Measurements from ENCODE around the gene RAI1. TPM values are rescaled to one million over a fixed set of nuclear protein-coding genes. Genes with fewer than 3 reads are reported as not detected.

Gene RAI1, protein sequence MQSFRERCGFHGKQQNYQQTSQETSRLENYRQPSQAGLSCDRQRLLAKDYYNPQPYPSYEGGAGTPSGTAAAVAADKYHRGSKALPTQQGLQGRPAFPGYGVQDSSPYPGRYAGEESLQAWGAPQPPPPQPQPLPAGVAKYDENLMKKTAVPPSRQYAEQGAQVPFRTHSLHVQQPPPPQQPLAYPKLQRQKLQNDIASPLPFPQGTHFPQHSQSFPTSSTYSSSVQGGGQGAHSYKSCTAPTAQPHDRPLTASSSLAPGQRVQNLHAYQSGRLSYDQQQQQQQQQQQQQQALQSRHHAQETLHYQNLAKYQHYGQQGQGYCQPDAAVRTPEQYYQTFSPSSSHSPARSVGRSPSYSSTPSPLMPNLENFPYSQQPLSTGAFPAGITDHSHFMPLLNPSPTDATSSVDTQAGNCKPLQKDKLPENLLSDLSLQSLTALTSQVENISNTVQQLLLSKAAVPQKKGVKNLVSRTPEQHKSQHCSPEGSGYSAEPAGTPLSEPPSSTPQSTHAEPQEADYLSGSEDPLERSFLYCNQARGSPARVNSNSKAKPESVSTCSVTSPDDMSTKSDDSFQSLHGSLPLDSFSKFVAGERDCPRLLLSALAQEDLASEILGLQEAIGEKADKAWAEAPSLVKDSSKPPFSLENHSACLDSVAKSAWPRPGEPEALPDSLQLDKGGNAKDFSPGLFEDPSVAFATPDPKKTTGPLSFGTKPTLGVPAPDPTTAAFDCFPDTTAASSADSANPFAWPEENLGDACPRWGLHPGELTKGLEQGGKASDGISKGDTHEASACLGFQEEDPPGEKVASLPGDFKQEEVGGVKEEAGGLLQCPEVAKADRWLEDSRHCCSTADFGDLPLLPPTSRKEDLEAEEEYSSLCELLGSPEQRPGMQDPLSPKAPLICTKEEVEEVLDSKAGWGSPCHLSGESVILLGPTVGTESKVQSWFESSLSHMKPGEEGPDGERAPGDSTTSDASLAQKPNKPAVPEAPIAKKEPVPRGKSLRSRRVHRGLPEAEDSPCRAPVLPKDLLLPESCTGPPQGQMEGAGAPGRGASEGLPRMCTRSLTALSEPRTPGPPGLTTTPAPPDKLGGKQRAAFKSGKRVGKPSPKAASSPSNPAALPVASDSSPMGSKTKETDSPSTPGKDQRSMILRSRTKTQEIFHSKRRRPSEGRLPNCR (N-terminal part only)
- 0.80 and 1.2 TPM in 2 replicates for total RNA-seq (2021; fragmentation: NEBNext Ultra II Directional; extraction: Animal tissue kit (Norgen Biotek cat#: 25700))
- 0.39 and 0.57 TPM in 2 replicates for polyA plus RNA-seq (2011; rRNA removed)
- polyA plus RNA-seq (2011; cell fraction: cytosol; rRNA removed) = 0.45 TPM
- 1.5 TPM for polyA plus RNA-seq (2011; cell fraction: nucleus; rRNA removed)
- polyA plus RNA-seq (2012, experiment 1 of 2) = 0.89 to 1.6 TPM (median 1.1 TPM) in 4 replicates
- 0.58 TPM for polyA plus RNA-seq (2012, experiment 2 of 2)
- 0.71 TPM for polyA plus RNA-seq (2013, experiment 1 of 2)
- polyA plus RNA-seq (2013, experiment 2 of 2) = 0.57 TPM
- 0.13 and 0.22 TPM in 2 replicates for polyA minus RNA-seq (2011; rRNA and poly(A)+ RNA removed)
- 0.73 TPM for polyA minus RNA-seq (2011; cell fraction: cytosol; rRNA and poly(A)+ RNA removed)
- 1.4 TPM for polyA minus RNA-seq (2011; cell fraction: nucleus; rRNA and poly(A)+ RNA removed)
- long read RNA-seq, experiment 1, partial matches to known transcripts = 1 of 2 reads
- long read RNA-seq, experiment 1, other reads (novel, unspliced or antisense) = 1 of 2 reads
- long read RNA-seq, experiment 2 = 0 reads

DNA sequence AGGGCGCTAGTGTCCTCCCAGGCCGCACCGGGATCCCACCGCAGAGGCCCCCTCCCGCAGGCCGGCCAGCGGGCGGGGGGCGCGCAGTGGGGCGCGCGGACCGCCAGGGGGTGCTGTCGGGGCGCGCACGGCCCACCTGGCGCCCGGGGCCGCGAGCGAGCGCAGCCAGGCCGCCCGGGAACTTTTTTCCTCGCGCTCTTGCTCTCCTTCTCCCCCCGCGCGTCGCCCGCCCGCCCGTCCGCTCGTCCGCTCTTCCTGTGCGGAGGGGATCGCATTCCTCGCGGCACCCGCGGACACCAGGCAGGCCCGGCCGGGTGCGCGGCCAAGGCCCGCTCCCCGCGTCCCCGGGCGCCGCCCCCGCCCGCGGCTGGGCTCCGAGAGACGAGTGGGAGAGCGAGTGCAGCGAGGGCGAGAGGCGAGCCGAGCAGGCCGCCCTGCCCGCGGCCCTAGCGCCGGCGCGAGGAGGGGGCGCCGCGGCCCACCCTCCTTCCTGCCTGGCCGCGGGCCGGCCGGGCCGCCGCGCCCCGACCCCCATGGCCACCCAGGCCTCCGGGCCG lies at the start of gene RAI1:
Gene RAI1 (plus strand): TSS at position 272 of the 557 bp plus-strand sequence. CDS start 111,491 bp downstream, outside the sequence.
- Histone ChIP-seq H3K79me2 (ENCODE audit: control insufficient read depth in 1 of 2, insufficient read depth in 2 of 2, low read length in 2 of 2) (no peaks in the 10 kb centered on the region), H4K8ac (ENCODE audit: extremely low read depth, insufficient read depth, low read length) (peak within 1 kb of the TSS; percentile 22), H2BK5ac (ENCODE audit: low read depth, low read length) (no peak within 1 kb of the TSS), H3K79me1 (ENCODE audit: low read depth, low read length) (no peaks in the 10 kb centered on the region), H3K4me3 (ENCODE audit: extremely low read depth in 1 of 4, insufficient read depth in 2 of 4, low read depth in 3 of 4, low read length in 4 of 4) (peak within 1 kb of the TSS; percentile 34 to 71 (median 38); a peak in 6 of 8 replicates), H3K27me3 (replicated peaks in 1 of 4; ENCODE audit: control insufficient read depth in 3 of 4, extremely low read depth in 1 of 4, insufficient read depth in 3 of 4, low read length in 3 of 4) (peaks cover 70 to 96% (median 93%) of the 10 kb centered on the region in 4 experiments), H3K23me2 (ENCODE audit: low read depth, low read length) (peaks cover 5% of the 10 kb centered on the region; the same call in 1 of the 2 replicates), H2BK15ac (ENCODE audit: low read length) (no peak within 1 kb of the TSS), H3K23ac (ENCODE audit: insufficient read length) (no peak within 1 kb of the TSS), H2BK20ac (ENCODE audit: low read length) (no peak within 1 kb of the TSS), H2BK120ac (replicated peaks; ENCODE audit: low read depth, low read length) (no peak within 1 kb of the TSS), H4K5ac (ENCODE audit: insufficient read length, low read depth, low read length) (no peak within 1 kb of the TSS), H3K56ac (replicated peaks; ENCODE audit: insufficient read length, low read depth, low read length) (no peak within 1 kb of the TSS), H3K9me3 (ENCODE audit: insufficient read depth in 2 of 2, low read depth in 1 of 2, low read length in 1 of 2) (no peaks in the 10 kb centered on the region), H3K14ac (ENCODE audit: insufficient read length) (no peak within 1 kb of the TSS), H3K4ac (replicated peaks; ENCODE audit: insufficient read length, low read depth, low read length) (no peak within 1 kb of the TSS), H2AK5ac (ENCODE audit: low read depth, low read length) (no peak within 1 kb of the TSS), H2BK12ac (ENCODE audit: low read depth, low read length) (no peak within 1 kb of the TSS; the same call in 1 of the 2 replicates), H3K9ac (replicated peaks in 1 of 4; ENCODE audit: extremely low read depth in 1 of 4, low read depth in 3 of 4, low read length in 3 of 4) (no peak within 1 kb of the TSS; a peak in 1 of 7 replicates), H3K4me1 (replicated peaks in 1 of 4; ENCODE audit: control insufficient read depth in 3 of 4, insufficient read depth in 4 of 4, low read length in 3 of 4) (peaks cover 4 to 30% (median 22%) of the 10 kb centered on the region in 4 experiments), H3K27ac (ENCODE audit: low read depth, low read length) (no peak within 1 kb of the TSS), H4K20me1 (replicated peaks in 1 of 2; ENCODE audit: control insufficient read depth in 1 of 2, insufficient read depth in 2 of 2, low read length in 2 of 2) (peaks cover 3 to 6% of the 10 kb centered on the region in 2 experiments), H3K36me3 (ENCODE audit: control insufficient read depth in 2 of 4, insufficient read depth in 4 of 4, low read length in 3 of 4) (peaks cover 0 to 7% (median 0%) of the 10 kb centered on the region in 4 experiments; a peak in 1 of 8 replicates), H2AFZ (ENCODE audit: low read length) (no peak within 1 kb of the TSS), H3K4me2 (ENCODE audit: insufficient read depth in 1 of 2, low read depth in 2 of 2, low read length in 2 of 2) (peak within 1 kb of the TSS; percentile 77 to 85), H3K18ac (ENCODE audit: extremely low read depth, low read length) (0 out of 2 replicates have a peak within 1 kb of the TSS, but pooled peaks have one; percentile 15), H4K91ac (replicated peaks; ENCODE audit: insufficient read length, low read length) (no peak within 1 kb of the TSS)
- ChIA-PET CTCF (ENCODE audit: partially characterized antibody) (interaction anchor here (0.5 to 3.3 kb wide), 36 partner anchors 9 to 325 kb away, joined by 3 to 22 read pairs (median 5); no protein-coding TSS in a partner anchor), POLR2A (ENCODE audit: partially characterized antibody) (interaction anchor here (0.8 to 4.1 kb wide), 5 partner anchors 12 to 86 kb away, joined by 3 to 21 read pairs (median 5); no protein-coding TSS in a partner anchor)
- DNase-seq (ENCODE audit: low read depth in 1 of 2, low spot score in 2 of 2) = peak in 1 of 2 experiments; percentile 83
- no peak for FAIRE-seq
- 5% methylated on average over 4 of the region's 84 CpGs; no CpG with 5 or more reads in 1 of the 2 experiments for WGBS, 2 experiments (ENCODE audit: extremely low coverage in 1 of 2, insufficient coverage in 1 of 2, insufficient read length in 1 of 2, insufficient replicate concordance in 2 of 2, low coverage in 1 of 2, low lambda C conversion rate in 2 of 2, missing lambda C conversion rate in 1 of 2)
- peak; percentile 77 to 83 (median 80) for TF ChIP-seq CTCF (IDR thresholded peaks at IDR 0.05; ENCODE audit: control extremely low read depth in 1 of 3, insufficient read depth in 1 of 3, low read depth in 1 of 3, low read length in 3 of 3)

Data from H1 (cell line).